ENCODE results near the gene A1BG.

- no peak for TF ChIP-seq POLR2A (IDR thresholded peaks at IDR 0.05)
- no peak for TF ChIP-seq CTCF (IDR thresholded peaks at IDR 0.05)
- TF ChIP-seq POLR2AphosphoS5 (IDR thresholded peaks at IDR 0.05; ENCODE audit: insufficient read depth in 1 of 2, low read depth in 1 of 2): no peak
These were observed 39.8 kb upstream of the A1BG start for GRCh38 chr19:58392945-58393724.
